Subcutaneous abdominal adipose tissue (tissue), 5 donors: ENCODE data around the gene FUT1.

Experiments
- H3K27ac ChIP-seq: one replicate; pipeline ENCODE4 v1.7.0; 2013; ENCODE audit warnings: low read depth, mild to moderate bottlenecking, inconsistent platforms, low read length, moderate library complexity
- H3K27me3 ChIP-seq, 5 donors: one replicate each; pipeline ENCODE4 v1.7.0; 2013; ENCODE audit warnings: low read length in 5 of 5, inconsistent platforms in 1 of 5; ENCODE audit not compliant: control insufficient read depth in 5 of 5, insufficient read depth in 4 of 5
- H3K36me3 ChIP-seq, 5 donors: one replicate each; pipeline ENCODE4 v1.7.0; 2013; ENCODE audit warnings: low read length in 5 of 5; ENCODE audit not compliant: control insufficient read depth in 5 of 5, insufficient read depth in 5 of 5
- H3K4me1 ChIP-seq, 5 donors: one replicate each; pipeline ENCODE4 v1.7.0; 2013; ENCODE audit warnings: low read length in 5 of 5, mild to moderate bottlenecking in 3 of 5, moderate library complexity in 1 of 5; ENCODE audit not compliant: control insufficient read depth in 5 of 5, insufficient read depth in 5 of 5
- H3K4me3 ChIP-seq, 5 donors: one replicate each; pipeline ENCODE4 v1.7.0; 2013; ENCODE audit warnings: low read length in 5 of 5, low read depth in 1 of 5
- H3K9ac ChIP-seq, 5 donors: one replicate each; pipeline ENCODE4 v1.7.0; 2013; ENCODE audit warnings: low read length in 5 of 5, mild to moderate bottlenecking in 4 of 5, moderate library complexity in 3 of 5
- H3K9me3 ChIP-seq, 5 donors: one replicate each; pipeline ENCODE4 v1.7.0; 2013; ENCODE audit warnings: low read length in 5 of 5; ENCODE audit not compliant: control insufficient read depth in 5 of 5
- donor health status: healthy.
- donor health status: healthy.
- donor health status: healthy.
- donor health status: healthy.
- donor health status: healthy.

FUT1 gene

GRCh38 chr19:48735031-48735615, 17.3 kb downstream of the FUT1 start:
- H3K27me3 ChIP-seq = peaks cover 0 to 10% (median 10%) of the 10 kb centered on the region in 5 donors
- peaks cover 2 to 21% (median 10%) of the 10 kb centered on the region in 5 donors for H3K4me1 ChIP-seq
- H3K9me3 ChIP-seq = no peaks in the 10 kb centered on the region
- H3K36me3 ChIP-seq = peaks cover 0 to 13% (median 8%) of the 10 kb centered on the region in 5 donors
- no peak overlapping the region for H3K27ac ChIP-seq
- no peak overlapping the region for H3K4me3 ChIP-seq
- no peak overlapping the region for H3K9ac ChIP-seq

GRCh38 chr19:48734625-48735024, 17.8 kb downstream of the FUT1 start:
- H3K9ac ChIP-seq = no peak overlapping the region
- no peak overlapping the region for H3K4me3 ChIP-seq
- H3K4me1 ChIP-seq = peaks cover 2 to 19% (median 10%) of the 10 kb centered on the region in 5 donors
- H3K27ac ChIP-seq = no peak overlapping the region
- H3K27me3 ChIP-seq = peaks cover 0 to 10% (median 7%) of the 10 kb centered on the region in 5 donors
- no peaks in the 10 kb centered on the region for H3K9me3 ChIP-seq
- peaks cover 0 to 13% (median 8%) of the 10 kb centered on the region in 5 donors for H3K36me3 ChIP-seq

- H3K4me3 ChIP-seq = no peak overlapping the region
- peaks cover 0 to 14% (median 1%) of the 10 kb centered on the region in 5 donors for H3K4me1 ChIP-seq
- peaks cover 0 to 18% (median 16%) of the 10 kb centered on the region in 5 donors for H3K36me3 ChIP-seq
- no peak overlapping the region for H3K27ac ChIP-seq
- H3K9me3 ChIP-seq = peaks cover 0 to 2% (median 0%) of the 10 kb centered on the region in 5 donors
- no peak overlapping the region for H3K9ac ChIP-seq
- H3K27me3 ChIP-seq = peaks cover 0 to 10% (median 7%) of the 10 kb centered on the region in 5 donors
Observed at GRCh38 chr19:48731452-48731851, 21.0 kb downstream of the FUT1 start.

GRCh38 chr19:48728911-48729664, 23.4 kb downstream of the FUT1 start:
- H3K9me3 ChIP-seq = peaks cover 0 to 3% (median 0%) of the 10 kb centered on the region in 5 donors
- no peak overlapping the region for H3K27ac ChIP-seq
- H3K9ac ChIP-seq = no peak overlapping the region
- H3K27me3 ChIP-seq = peaks cover 0 to 5% (median 2%) of the 10 kb centered on the region in 5 donors
- H3K4me3 ChIP-seq = no peak overlapping the region
- peaks cover 0 to 25% (median 14%) of the 10 kb centered on the region in 5 donors for H3K36me3 ChIP-seq
- H3K4me1 ChIP-seq = peaks cover 0 to 33% (median 7%) of the 10 kb centered on the region in 5 donors

- Histone ChIP-seq H3K4me1 (peaks cover 0 to 35% (median 7%) of the 10 kb centered on the region in 5 donors), H3K27ac (peak overlapping the region; percentile 97), H3K9me3 (peaks cover 0 to 3% (median 0%) of the 10 kb centered on the region in 5 donors), H3K4me3 (no peak overlapping the region), H3K27me3 (peaks cover 0 to 5% (median 0%) of the 10 kb centered on the region in 5 donors), H3K9ac (no peak overlapping the region), H3K36me3 (peaks cover 0 to 29% (median 6%) of the 10 kb centered on the region in 5 donors)
Observed at GRCh38 chr19:48726556-48726955, 25.9 kb downstream of the FUT1 start.

- peak overlapping the region in 1 of 5 donors; percentile 23 for H3K9ac ChIP-seq
- peak overlapping the region; percentile 97 for H3K27ac ChIP-seq
- peaks cover 11 to 45% (median 18%) of the 10 kb centered on the region in 5 donors for H3K4me1 ChIP-seq
- H3K4me3 ChIP-seq = peak overlapping the region in 3 of 5 donors; percentile 17 to 25 (median 17)
- H3K27me3 ChIP-seq = peaks cover 0 to 6% (median 0%) of the 10 kb centered on the region in 5 donors
- peaks cover 0 to 3% (median 0%) of the 10 kb centered on the region in 5 donors for H3K9me3 ChIP-seq
- peaks cover 0 to 38% (median 11%) of the 10 kb centered on the region in 5 donors for H3K36me3 ChIP-seq
Observed at GRCh38 chr19:48724796-48725753, 27.4 kb downstream of the FUT1 start.

- Histone ChIP-seq H3K27me3 (peaks cover 0 to 6% (median 0%) of the 10 kb centered on the region in 5 donors), H3K9ac (no peak overlapping the region), H3K4me1 (peaks cover 14 to 58% (median 30%) of the 10 kb centered on the region in 5 donors), H3K27ac (no peak overlapping the region), H3K9me3 (peaks cover 0 to 3% (median 0%) of the 10 kb centered on the region in 5 donors), H3K4me3 (no peak overlapping the region), H3K36me3 (peaks cover 0 to 34% (median 11%) of the 10 kb centered on the region in 5 donors)
Observed at GRCh38 chr19:48722196-48722708, 30.2 kb downstream of the FUT1 start.

GRCh38 chr19:48720613-48721296, 31.7 kb downstream of the FUT1 start:
- peak overlapping the region; percentile 68 to 76 (median 73) for H3K4me3 ChIP-seq
- no peaks in the 10 kb centered on the region for H3K9me3 ChIP-seq
- H3K27ac ChIP-seq = peak overlapping the region; percentile 69
- H3K27me3 ChIP-seq = peaks cover 0 to 6% (median 0%) of the 10 kb centered on the region in 5 donors
- peaks cover 0 to 27% (median 7%) of the 10 kb centered on the region in 5 donors for H3K36me3 ChIP-seq
- peaks cover 14 to 55% (median 41%) of the 10 kb centered on the region in 5 donors for H3K4me1 ChIP-seq
- peak overlapping the region in 4 of 5 donors; percentile 55 to 77 (median 74) for H3K9ac ChIP-seq

GRCh38 chr19:48720251-48720612, 32.2 kb downstream of the FUT1 start:
- Histone ChIP-seq H3K9me3 (no peaks in the 10 kb centered on the region), H3K4me3 (peak overlapping the region; percentile 68 to 76 (median 73)), H3K4me1 (peaks cover 14 to 55% (median 43%) of the 10 kb centered on the region in 5 donors), H3K9ac (no peak overlapping the region), H3K36me3 (peaks cover 0 to 27% (median 7%) of the 10 kb centered on the region in 5 donors), H3K27me3 (peaks cover 0 to 6% (median 0%) of the 10 kb centered on the region in 5 donors), H3K27ac (no peak overlapping the region)
